SK-N-SH (cell line): ENCODE results near the gene C2orf69.

ENCODE experiments used
- CHD2 ChIP-seq: fragments of 150-350 bp; IDR thresholded peaks from 2 replicates; pipeline ENCODE4 v1.6.1; 2018; ENCODE audit warnings: low read length; ENCODE audit not compliant: partially characterized antibody
- CTCF ChIP-seq: fragments of 200-600 bp; sonication (generic); IDR thresholded peaks from 2 replicates; pipeline ENCODE4 v1.6.1; 2017; ENCODE audit warnings: antibody characterized with exemption, mild to moderate bottlenecking, moderate library complexity
- EP300 ChIP-seq, 2 experiments: IDR thresholded peaks; 2 replicates each; pipeline versions ENCODE4 v1.4.0 to v1.6.1; 2012; ENCODE audit warnings: borderline replicate concordance in 1 of 2, low read depth in 1 of 2, low read length in 1 of 2
- EZH2phosphoT487 ChIP-seq: fragments of 200-600 bp; sonication (generic); IDR thresholded peaks from 2 replicates; pipeline ENCODE4 v1.6.1; 2017; ENCODE audit warnings: low read depth, mixed run types, mild to moderate bottlenecking, antibody characterized with exemption, moderate library complexity, borderline replicate concordance
- GABPA ChIP-seq: IDR thresholded peaks from 2 replicates; pipeline ENCODE4 v1.4.0; 2012; ENCODE audit warnings: low read depth, mild to moderate bottlenecking
- JUND ChIP-seq: IDR thresholded peaks from 2 replicates; pipeline ENCODE4 v1.4.0; 2012
- MAX ChIP-seq: IDR thresholded peaks from 2 replicates; pipeline ENCODE4 v1.4.0; 2012; ENCODE audit warnings: low read depth
- MEF2A ChIP-seq: IDR thresholded peaks from 2 replicates; pipeline ENCODE4 v1.4.0; 2012; ENCODE audit warnings: low read depth, borderline replicate concordance
- PBX3 ChIP-seq: IDR thresholded peaks from 2 replicates; pipeline ENCODE4; 2012
- POLR2AphosphoS5 ChIP-seq: IDR thresholded peaks from 2 replicates; pipeline ENCODE4 v1.6.1; 2012; ENCODE audit warnings: low read depth, low read length
- RAD21 ChIP-seq: IDR thresholded peaks from 2 replicates; pipeline ENCODE4 v1.6.1; 2012; ENCODE audit warnings: mild to moderate bottlenecking, low read length
- REST ChIP-seq: IDR thresholded peaks from 2 replicates; pipeline ENCODE4 v1.6.1; 2012; ENCODE audit warnings: mild to moderate bottlenecking, low read depth, low read length, moderate library complexity
- TAF1 ChIP-seq: IDR thresholded peaks from 2 replicates; pipeline ENCODE4 v1.6.1; 2012; ENCODE audit warnings: low read depth, mild to moderate bottlenecking, low read length, moderate library complexity, borderline replicate concordance
- YY1 ChIP-seq: IDR thresholded peaks from 2 replicates; pipeline ENCODE4 v1.4.0; 2012; ENCODE audit warnings: low read depth, mild to moderate bottlenecking

GRCh38 chr2:199911052-199911876 lies at the start of gene C2orf69:
- TF ChIP-seq TAF1 (peak; percentile 58), CTCF (no peak), PBX3 (peak; percentile 33; the same call in 1 of the 2 replicates), RAD21 (no peak), YY1 (peak; percentile 2; the same call in 1 of the 2 replicates), GABPA (no peak), POLR2AphosphoS5 (peak; percentile 77; the same call in 1 of the 2 replicates), CHD2 (peak; percentile 59), MAX (peak; percentile 74), EZH2phosphoT487 (no peak), REST (no peak), EP300 (IDR thresholded peaks at IDR 0.05; ENCODE audit: borderline replicate concordance in 1 of 2, low read depth in 1 of 2, low read length in 1 of 2) (peak in 1 of 2 experiments; percentile 31; a peak in 2 of 4 replicates), MEF2A (no peak), JUND (no peak)
